Heart left ventricle (tissue), 13 donors: ENCODE measurements around the gene MSRB3.

Source experiments
- CTCF ChIP-seq, 12 donors: fragments of 200-600 bp; sonication (generic) in 4 of 12; IDR thresholded peaks; one replicate each; pipeline versions ENCODE4 v1.5.0 to v1.8.0; 2018 to 2022; ENCODE audit warnings: antibody characterized with exemption in 12 of 12, mild to moderate bottlenecking in 5 of 12
- POLR2A ChIP-seq, 2 donors: fragments of 450-650 bp; IDR thresholded peaks; one replicate each; pipeline ENCODE4 v1.6.1; 2017; ENCODE audit warnings: antibody characterized with exemption in 2 of 2, mild to moderate bottlenecking in 2 of 2, moderate library complexity in 2 of 2
- donor health status: ischemic (EF 13 %, LVEDD 7.1; RV severe dilation, severe dysfunction).
- donor health status: DM: no; HTN: yes; CAD: no.
- donor health status: DM: no; HTN: no; CAD: no.
- donor health status: ischemic (EF 25% LVEDD 6.9; RV normal size, moderate dysfunction).
- donor health status: ischemic (EF 25% LVEDD 5.7; RV mildly dilated, moderate dysfunction).
- donor health status: ischemic (EF 35%, LVEDD 5.7; RV mildly dilated, moderate dysfunction).
- donor health status: nonischemic (EF 11% LVEDD 7.7; RV severe dilation, severe dysfunction).
- donor health status: DM: yes; HTN: yes; CAD: no.
- donor health status: PGD.
- donor health status: ischemic (EF 29% LVEDD 5.4; RV normal size, mild dysfunction).
- donor health status: nonischemic (EF 23%, LVEDD 6.1; RV moderate dilation, normal function).

- TF ChIP-seq CTCF (IDR thresholded peaks at IDR 0.05) (no peak), POLR2A (IDR thresholded peaks at IDR 0.05) (no peak)
These were observed 60.7 kb downstream of the MSRB3 start for GRCh38 chr12:65339161-65339560.
